Pulmonary artery endothelial cell (primary cell): ENCODE results near the gene SPDYC. TPM values are rescaled to one million over a fixed set of nuclear protein-coding genes. Genes with fewer than 3 reads are reported as not detected.

ENCODE experiments used
- DNase-seq: peaks from one replicate; pipeline ENCODE4 v3.0.0-alpha.2; 2011; ENCODE audit warnings: low read depth, low spot score
- total RNA-seq: library from RNA; depleted of rRNA; stranded (reverse); fragments of >200 nt; gene quantifications from 2 replicates; pipeline ENCODE4 v1.2.3, GENCODE V29; 2014

SPDYC gene, protein sequence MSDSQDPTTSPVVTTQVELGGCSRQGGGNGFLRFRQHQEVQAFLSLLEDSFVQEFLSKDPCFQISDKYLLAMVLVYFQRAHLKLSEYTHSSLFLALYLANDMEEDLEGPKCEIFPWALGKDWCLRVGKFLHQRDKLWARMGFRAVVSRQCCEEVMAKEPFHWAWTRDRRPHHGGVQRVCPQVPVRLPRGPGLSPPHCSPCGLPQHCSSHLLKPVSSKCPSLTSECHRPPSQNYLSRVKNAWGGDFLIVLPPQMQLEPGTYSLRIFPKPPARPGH
- total RNA-seq, result not detected in 2 replicates

DNA sequence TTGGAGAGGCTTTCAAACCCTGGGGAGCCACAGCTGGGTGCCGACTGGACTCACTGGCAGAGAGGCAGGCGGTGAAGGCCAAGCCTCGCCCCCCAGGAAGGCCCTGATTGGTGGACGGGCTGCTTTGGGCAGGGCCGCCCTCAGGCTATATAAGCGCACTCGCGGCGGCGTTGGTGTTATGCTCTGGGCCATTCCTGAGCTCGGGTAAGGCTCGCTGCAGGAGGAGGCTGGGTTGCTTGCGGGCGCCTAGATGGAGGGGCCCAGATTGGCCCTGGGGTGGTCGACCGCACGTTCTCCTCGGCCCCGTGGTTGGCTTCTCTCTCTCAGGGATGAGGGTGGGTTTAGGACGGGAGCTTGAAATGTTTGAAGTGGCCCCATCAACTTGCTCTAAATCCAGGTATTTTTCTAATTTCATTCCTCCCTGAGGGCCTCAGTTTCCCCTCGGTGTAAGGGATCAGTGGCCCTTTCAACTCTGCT is at the start of gene SPDYC:
TSS of gene SPDYC (plus strand) at position 176 of the 477 bp plus-strand sequence. CDS start 1,125 bp downstream, outside the sequence.
- no peak for DNase-seq

DNA sequence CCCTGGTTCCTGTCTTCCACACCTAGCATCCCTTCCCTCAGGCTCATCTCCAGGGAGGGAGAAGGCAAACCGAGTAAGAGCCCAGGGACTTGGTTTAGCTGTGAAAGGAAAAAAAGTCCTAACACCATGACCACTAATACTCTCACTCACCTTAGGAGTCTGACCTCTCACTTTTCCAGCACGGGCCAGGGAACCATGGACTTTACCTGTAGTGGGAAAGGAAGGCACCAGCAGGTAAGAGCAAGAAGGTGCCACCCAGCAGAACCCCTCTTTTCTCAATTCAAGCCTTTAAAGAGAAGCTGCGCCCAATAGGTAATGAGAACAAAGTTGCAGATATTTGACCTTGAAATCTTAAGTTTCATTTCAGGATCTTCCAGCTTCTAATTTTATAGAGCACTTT is 49.2 kb upstream of the SPDYC start:
- no peak for DNase-seq

DNA sequence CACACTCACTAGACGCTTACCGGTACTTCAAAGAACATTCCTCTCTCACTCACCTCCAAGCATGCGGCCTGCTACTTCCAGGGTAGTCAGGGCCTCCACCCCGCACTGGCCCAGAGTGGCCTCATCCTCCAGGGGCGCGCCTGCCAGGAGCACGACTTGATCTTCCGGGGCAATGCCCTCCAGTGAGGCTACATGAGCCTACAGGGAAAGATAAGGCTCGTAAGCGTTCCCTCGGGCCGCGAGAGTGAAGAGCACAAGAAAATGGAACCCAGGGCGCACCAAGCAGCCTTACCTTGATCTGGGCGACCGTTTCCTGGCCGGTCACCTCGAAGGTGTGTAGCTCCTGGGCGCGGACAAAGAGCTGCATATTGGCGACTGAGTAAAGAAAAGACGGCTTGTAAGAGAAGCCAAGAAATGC is 48.6 kb upstream of the SPDYC start:
- DNase-seq, result no peak

DNA sequence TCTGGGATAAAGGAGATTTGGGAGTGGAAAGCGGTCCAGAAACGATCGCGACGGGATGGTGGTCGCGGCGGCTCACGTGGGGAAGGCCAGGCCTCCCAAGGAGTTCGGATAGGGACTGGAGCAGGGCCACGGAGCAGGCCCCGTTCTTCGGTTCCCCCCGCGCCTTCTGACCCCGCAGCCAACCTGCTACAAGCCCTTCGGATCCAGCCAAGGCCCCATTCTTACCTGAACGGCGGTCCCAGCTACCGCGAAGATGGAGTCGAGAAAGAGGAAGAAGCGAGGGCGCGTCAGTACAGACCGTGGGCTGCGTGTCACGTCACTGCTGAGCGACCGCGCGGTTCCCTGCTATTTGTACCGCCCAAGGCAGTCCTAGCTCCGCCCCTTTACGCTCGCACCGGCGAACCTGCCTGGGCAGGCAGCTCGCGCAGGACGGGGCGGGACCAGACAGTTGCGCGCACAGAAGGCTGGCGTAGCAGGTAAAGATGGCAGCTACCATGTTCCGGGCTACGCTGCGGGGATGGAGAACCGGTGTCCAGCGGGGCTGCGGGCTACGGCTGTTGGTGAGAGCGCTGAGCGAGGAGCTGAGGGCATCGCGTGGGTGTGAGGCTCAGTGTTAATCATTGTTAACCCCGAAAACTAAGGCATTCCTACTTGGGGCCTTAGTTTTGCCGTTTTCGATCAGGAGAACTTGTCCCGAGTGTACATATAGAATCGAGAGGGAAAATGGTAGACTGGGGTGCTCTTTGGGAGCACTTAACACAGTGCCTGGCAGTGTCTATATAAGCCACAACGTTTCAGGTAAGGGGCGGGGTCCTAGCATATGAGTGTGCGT is 48.0 kb upstream of the SPDYC start, which contains the start of the genes FAU and MRPL49:
TSS of gene FAU (minus strand) at position 270 of the 832 bp plus-strand sequence. CDS start 321 bp downstream, outside the sequence.
TSS of gene MRPL49 (plus strand) at position 457 of the 832 bp plus-strand sequence. CDS start at position 483, 26 bp downstream.
- DNase-seq, result peak; percentile 93

DNA sequence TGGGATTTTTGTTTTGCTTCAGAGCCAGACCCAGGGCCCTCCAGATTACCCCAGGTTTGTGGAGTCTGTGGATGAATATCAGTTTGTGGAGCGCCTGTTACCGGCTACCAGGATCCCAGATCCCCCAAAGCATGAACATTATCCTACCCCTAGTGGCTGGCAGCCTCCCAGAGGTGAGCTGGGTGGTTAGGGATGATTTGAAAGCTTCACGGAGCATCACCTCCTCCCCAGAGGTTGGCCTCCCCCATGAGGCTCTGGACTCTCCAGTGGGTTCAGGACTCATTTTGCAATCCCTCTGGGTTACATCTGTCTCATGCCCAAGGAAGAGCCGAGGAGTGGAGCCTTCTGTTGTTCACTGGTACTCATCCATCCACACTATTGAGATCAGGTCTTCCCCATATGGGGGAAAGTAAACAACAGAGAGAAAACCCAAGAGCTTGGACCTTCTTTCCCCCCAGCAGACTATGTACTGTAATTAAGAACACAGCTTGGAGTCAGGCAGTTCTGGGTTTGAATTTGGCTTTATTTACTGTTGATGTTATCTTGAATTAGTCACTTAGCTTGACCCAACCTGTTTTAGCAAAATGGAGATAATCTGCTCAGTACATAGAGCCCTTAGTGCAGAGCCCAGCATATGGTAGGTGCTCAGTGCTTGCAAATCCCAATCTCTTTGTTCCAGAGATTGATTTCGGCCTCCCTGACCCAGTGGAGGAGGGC is 45.4 kb upstream of the SPDYC start:
- no peak for DNase-seq

DNA sequence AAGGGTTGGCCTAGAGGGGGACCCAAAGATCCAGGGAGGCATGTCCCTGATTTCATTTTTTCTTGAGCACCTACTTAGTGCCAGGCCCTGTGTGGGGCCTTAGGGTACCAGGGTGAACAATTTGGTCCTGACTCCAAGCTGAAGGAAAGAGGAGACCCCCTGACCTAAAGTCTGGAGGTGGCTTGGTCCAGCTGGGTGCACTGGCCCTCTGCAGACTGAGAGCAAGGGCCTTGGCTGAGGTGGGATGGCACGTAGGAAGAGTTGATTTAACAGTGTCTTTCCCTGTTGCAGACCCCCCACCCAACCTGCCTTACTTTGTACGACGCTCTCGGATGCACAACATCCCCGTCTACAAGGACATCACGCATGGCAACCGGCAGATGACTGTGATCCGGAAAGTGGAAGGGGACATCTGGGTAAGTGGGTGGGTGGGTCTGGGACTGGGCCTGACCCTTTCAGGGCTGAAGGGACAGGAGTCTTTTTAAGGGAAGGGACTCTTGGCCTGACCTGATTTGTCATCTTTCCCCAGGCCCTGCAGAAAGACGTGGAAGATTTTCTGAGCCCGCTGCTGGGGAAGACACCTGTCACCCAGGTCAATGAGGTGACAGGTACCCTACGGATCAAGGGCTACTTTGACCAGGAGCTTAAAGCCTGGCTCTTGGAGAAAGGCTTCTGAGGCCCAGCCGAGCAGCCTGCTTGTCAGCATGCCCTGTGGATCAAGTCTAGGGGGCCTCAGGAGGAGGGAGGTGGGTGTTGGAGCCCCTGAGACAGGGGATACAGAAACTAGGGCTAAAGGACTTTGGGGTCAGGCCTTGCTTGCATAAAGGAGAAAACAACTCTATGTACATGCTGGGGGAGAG is 44.6 kb upstream of the SPDYC start:
- DNase-seq, result no peak

DNA sequence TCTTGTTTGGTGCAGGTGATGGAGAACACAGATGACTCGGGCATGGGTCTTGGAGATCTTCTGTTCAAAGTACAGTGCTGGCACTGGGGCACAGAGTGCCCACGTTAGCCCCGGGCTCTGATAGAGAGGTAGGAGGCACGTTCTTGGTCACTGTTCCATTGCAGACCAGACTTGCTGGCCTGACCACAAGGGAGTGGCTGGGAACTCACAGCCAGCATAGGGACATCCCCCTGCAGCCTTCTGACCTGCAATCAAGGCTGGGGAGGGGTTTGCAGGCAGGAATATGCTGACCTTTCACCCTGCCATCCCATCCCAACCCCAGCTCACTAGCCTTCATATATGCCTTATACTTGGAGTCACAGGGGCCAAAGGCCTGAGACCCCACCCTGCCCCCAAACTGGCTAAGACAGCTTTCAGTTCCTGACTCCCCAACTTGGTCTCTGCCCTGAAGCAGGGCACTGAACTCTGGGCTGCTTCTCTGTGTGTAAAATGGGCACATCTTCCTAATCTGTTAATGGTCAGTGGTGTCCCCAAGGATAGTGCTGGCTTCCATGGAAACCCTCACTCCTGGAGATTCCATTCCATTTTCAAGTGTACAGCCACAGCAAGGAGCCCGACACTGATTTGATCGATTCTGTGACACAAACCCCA is 43.3 kb upstream of the SPDYC start:
- no peak for DNase-seq

DNA sequence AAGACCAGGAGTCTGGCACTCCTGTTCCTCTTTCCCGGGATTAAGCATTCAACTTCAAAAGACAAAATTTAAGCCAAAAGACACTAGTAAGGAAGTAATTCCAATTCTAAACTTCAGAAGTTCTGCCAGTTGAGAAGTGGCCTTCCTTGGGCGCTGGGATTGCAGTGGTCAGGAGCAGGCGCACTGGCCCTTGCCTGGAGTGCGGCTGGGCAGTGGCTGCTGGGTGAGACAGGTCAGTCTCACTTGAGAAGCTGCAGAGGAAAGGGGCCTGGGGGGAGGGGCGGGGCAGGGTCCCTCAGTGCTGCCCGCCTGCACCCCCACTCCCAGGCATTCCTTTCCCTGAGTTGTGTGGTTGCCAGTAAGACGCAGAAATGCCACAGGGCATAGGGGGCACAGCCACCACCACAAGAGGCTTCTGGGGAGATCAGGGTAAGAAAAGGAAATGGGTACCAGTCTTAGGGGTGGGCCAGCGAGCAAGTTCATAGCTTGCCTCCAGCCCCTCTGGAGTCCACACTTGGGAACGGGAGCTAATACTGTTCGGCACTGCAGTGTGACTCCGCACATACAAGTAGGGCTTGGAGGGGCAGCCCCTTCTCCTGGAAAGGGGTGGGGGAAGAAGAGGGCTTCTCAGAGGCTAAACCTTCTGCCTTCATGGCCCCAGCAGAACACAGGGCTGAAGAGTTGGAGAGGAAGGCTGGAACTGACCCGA is 42.4 kb upstream of the SPDYC start:
- no peak for DNase-seq

DNA sequence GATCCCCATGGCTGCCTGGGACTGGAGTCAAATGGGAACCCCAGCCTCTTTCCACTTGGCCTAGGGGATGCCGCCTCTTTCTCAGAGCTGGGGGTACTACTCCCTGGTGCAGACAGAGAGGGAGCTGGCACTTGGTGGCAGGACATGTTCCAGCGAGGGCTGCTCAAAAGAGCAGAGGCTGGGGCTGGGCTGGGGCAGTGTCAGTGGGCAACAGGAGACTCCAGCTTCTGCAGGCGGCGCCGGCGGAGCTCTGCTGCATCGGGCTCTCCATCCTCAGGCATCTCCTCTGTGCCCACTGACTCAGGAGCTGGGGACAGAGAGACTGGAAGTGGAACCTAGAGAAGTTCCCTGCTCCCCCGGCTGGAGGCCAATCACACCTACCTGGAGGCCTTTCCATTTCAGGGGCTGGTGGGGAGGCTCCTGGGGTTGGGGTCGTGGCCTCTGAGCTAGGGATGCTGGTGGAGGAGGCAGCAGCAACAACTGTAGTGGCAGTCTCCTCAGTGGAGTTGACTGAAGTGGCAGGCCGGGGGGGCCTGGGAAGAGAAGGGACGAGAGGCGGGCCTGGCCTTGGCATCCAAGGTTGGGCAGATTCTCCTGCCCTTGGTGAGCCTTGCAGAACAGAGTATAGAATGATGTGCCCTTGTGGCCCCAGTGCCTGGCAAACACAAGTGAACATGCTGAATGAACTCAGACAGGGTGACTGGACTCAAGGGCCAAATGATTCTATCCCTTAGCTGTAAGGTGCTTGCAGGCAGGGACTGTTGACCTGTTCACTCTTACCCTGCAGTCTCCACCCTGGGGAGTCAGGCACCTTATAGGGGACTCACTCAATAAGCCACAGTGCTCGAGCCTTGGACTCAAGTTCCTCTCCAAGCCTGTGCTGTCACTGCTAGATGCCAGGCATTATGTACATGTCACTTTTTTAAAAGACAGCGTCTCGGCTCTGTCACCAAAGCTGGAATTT is 41.6 kb upstream of the SPDYC start:
- no peak for DNase-seq

DNA sequence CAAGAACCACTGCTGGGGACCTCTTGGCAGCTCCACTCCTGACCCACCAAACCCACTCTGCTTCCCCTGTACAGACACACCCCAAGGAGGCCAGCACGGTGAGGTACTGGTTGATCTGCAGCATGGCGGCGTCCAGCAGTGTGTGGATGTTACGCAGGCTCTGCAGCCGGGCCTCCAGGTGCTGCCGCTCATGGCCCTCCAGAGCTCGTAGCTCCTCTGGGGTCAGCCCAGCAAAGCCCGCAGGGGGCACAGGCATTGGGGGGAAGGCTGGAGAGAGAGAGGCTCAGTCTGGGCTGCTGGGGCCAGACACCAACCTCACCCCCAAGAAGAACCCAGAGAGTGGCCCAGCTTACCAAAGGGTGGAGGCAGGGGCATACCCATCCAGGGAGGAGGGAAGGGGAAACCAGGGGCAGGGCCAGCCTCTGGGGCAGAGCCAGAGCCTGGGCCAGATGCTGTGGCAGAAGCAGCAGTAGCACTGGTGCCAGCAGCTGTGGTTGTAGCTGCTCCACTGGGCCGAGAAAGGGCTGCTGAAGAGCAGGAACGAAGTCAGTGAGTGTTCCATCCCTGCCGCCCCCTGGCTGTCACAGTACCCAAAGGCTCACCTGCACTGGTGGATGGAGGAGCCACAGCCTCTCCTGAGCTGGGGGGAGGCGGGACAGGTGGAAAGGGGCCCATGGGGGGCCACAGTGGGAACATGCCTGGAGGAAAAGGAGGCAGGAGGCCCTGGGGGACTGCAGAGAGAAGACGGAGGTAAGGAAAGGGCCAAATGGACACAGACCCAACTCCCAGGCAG is 40.2 kb upstream of the SPDYC start:
- DNase-seq, result no peak

DNA sequence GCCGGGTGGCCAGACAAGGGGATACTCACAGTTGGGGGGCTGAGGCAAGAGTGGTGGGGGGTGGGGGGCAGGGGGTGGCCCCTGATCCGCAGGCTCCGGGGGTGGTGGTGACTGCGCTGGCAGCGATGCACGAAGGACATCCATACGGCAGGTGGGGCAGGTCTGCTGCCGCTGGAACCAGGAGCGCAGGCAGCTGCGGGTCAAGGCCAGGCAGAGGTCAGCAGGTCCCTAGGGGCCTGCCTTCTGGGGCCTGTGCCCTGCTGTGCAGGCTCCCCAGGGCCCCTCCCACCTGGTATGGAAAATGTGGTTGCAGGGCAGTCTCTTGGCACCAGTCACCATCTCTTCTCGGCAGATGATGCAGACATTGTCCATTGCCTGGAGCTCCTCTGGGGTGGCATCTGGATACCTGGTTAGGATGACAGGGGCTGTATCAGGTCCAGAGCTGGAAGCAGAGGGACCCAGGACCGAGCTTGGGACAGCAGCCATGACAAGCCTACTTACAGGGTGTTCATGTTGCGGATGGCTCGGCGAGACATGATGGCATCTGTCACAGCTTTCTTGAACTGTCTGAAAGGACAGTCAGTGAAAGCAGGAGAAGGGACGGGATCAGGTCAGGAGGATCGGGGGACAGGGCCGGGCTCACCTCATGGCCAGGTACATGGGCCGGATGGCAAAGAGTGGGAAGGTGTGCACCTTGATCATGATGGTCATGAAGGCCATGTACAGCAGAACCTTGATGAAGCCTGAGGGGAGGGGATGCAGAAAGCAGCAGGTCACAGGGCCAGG is 39.2 kb upstream of the SPDYC start:
- DNase-seq, result no peak

DNA sequence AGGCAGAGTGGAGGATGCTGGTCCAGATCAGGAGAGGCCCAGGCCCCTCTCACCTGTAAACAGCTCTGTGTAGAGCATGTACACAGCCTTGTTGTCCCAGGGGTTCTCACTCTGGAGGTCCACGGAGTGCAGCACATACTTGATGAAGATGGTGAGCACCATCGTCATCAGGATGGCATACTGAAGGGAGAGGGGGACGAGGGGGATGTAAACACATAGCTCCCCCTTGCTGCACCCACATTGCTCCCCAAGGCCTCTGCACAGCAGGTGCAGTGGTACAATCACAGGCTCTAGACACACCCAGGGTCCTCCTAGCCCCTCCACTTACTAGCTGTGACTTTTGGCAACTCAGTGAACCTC is 38.6 kb upstream of the SPDYC start:
- no peak for DNase-seq

DNA sequence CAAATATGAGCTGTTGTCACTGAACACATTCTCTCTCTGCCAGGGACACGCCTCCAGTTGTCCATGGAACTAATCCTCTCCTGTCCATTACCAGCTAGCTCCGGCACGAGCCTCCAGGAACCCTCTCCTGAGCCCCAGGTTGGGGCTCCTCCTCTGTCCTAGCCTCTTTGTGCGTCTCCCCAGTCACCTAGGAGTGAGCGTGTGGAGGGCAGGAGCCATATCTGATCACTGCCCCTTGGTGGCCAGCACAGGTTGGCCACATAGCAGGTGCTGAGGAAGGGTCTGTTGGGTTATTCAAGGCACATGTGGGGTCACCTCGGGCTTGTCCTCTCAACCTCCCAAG is 38.2 kb upstream of the SPDYC start:
- no peak for DNase-seq

DNA sequence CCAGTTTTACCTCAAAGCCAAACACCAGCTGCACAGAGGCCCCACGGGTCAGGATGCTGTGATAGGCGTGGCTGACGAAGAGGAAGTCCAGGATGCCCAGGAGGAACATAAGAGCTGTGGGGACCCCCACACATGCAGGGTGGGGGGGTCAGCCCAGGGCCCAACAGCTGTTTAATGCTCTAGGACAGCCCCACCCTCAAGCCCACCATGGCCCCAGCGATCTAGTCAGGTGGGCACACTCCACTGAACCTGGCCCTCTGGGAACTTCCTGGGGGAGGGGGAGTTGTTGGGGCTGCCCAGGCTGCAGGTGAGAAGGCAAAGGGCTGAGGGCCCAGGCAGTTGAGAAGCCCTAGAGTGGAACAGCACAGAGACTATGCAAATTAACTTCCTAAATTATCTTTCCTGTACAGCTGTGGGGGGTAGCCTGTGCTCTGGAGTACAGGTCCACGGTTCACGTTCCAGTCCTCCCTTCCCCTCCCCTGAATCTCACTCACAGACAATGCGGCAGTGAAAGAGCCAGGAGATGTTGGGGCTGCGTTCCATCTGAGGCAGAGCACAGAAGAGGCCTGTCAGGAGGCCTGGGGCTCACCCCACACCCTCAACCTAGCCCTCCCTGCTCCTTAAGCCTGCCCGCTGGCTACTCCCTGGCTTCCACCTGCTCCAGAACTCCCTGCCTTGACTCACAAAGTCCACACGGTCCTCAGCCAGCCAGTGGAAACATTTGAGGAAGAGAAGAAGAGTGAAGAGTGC is 37.6 kb upstream of the SPDYC start:
- no peak for DNase-seq

DNA sequence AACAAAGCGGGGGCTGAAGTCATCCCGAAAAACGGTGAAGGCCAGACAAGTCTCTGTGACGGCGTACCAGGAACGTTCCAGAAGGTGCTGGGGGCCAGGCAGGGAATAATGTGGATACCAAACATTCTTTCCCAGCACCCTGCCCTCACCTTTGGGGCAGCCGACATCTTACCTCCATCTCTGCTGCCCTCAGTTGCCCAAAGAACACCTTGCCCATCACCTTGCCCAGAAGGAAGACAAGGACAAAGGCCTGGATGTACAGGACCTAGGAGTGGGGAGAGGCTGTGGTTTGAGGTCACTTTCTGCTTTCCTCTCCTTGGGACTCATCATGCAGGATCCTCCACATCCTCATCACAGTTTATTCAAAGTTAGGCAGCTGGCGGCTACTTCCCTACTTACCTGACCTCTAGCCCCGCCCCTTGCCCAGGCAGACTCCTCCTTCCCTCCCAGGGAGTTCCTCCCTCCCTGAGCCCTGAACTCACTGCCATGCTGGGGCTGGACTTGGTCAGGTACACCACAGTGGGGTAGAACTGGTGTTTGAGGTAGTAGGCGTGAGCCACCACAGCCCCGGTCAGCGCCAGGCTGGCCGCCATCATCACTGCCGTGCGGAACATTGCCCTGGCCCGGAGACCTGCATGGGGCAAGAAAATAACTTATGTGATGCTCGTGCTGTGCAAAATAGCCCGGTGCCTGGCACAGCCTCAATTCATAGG is 36.9 kb upstream of the SPDYC start:
- no peak for DNase-seq

DNA sequence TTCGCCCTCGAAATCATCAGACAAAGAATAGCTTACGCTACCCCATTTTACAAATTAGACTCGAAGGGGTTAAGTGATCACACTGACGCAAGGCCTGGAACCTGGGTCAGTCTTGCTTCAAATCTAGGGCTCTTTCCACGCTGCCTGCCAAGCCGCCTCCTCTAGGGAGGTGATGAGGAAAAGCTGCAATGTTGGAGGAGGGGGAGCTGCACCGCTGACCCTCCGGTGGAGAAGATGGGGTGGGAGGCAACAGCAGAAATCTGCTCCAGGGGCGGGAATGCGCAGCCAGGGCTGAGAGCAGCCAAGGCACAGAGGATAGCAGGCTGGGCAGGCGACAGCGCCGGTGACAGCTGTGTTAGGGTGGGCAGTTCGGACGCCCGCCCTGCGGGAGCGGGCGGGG is 36.3 kb upstream of the SPDYC start:
- no peak for DNase-seq
